Measurements from ENCODE around the gene GPC6.
A peak's percentile ranks its signal among the peaks of the same experiment; 100 is the strongest.

GPC6 gene

DNA sequence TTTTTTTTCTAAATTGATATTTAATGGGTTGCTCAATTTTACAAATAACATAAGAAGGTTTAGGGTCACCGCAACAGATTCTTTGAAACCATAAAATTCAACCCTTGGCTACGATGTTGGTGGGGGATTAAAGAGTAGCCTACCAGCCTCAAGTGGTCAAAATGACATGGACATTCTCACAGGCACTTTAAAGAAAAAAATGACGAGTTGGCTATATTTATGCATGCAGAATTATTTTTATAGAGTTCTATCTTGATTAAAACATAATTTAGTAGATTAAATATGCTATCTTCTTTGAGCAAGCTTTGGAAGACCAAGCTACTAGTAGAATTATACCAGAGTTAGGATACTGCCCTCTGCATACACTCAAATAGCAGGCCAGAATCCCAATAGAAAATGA lies 959.9 kb downstream of the GPC6 start:
- no peak overlapping the region for H3K4ac ChIP-seq (ENCODE audit: low read length)
- DNase-seq (ENCODE audit: low spot score): no peak
- H4K8ac ChIP-seq (ENCODE audit: low read depth, low read length): no peak overlapping the region
- no peak overlapping the region for H2BK12ac ChIP-seq (ENCODE audit: low read length)
- H3K4me3 ChIP-seq (ENCODE audit: low read length in 2 of 2): no peak overlapping the region
- H3K14ac ChIP-seq (ENCODE audit: low read length): no peak overlapping the region
- no peak overlapping the region for H3K27ac ChIP-seq (replicated peaks; ENCODE audit: low read length)
- H2BK120ac ChIP-seq (ENCODE audit: low read depth, low read length): no peak overlapping the region
- H3K9me3 ChIP-seq (replicated peaks in 1 of 2; ENCODE audit: control insufficient read depth in 2 of 2, insufficient read depth in 1 of 2, low read depth in 1 of 2, low read length in 2 of 2): no peaks in the 10 kb centered on the region
- H2AFZ ChIP-seq (ENCODE audit: low read length): no peak overlapping the region
- no peak overlapping the region for H3K9ac ChIP-seq (ENCODE audit: low read depth, low read length, poor library complexity)
- no peaks in the 10 kb centered on the region for H3K27me3 ChIP-seq (ENCODE audit: control insufficient read depth in 3 of 3, insufficient read depth in 3 of 3, low read depth in 1 of 3, low read length in 3 of 3)
- no peak overlapping the region for H2BK15ac ChIP-seq (ENCODE audit: low read length)
- whole genome bisulfite sequencing, 2 donors (ENCODE audit: extremely low coverage in 2 of 2, insufficient read length in 2 of 2, insufficient replicate concordance in 1 of 2): no CpG with 5 or more reads among the region's 3 CpGs
- H4K91ac ChIP-seq (ENCODE audit: low read depth, low read length, poor library complexity): no peak overlapping the region
- H3K79me1 ChIP-seq (ENCODE audit: low read depth, low read length): no peaks in the 10 kb centered on the region
- no peak overlapping the region for H3K18ac ChIP-seq (ENCODE audit: low read length)
- H3K36me3 ChIP-seq (replicated peaks in 1 of 2; ENCODE audit: control insufficient read depth in 2 of 2, insufficient read depth in 2 of 2, low read length in 2 of 2): no peaks in the 10 kb centered on the region
- H2BK5ac ChIP-seq (ENCODE audit: low read length): no peak overlapping the region
- no peak overlapping the region for H3K4me2 ChIP-seq (ENCODE audit: insufficient read depth, low read length, poor library complexity, severe bottlenecking)
- H3K23ac ChIP-seq (ENCODE audit: low read depth, low read length, poor library complexity): no peak overlapping the region
- peaks cover 3 to 14% of the 10 kb centered on the region in 2 donors for H3K4me1 ChIP-seq (ENCODE audit: control insufficient read depth in 2 of 2, insufficient read depth in 1 of 2, low read depth in 1 of 2, low read length in 2 of 2)
- no peak overlapping the region for H2AK5ac ChIP-seq (ENCODE audit: low read depth, low read length)

DNA sequence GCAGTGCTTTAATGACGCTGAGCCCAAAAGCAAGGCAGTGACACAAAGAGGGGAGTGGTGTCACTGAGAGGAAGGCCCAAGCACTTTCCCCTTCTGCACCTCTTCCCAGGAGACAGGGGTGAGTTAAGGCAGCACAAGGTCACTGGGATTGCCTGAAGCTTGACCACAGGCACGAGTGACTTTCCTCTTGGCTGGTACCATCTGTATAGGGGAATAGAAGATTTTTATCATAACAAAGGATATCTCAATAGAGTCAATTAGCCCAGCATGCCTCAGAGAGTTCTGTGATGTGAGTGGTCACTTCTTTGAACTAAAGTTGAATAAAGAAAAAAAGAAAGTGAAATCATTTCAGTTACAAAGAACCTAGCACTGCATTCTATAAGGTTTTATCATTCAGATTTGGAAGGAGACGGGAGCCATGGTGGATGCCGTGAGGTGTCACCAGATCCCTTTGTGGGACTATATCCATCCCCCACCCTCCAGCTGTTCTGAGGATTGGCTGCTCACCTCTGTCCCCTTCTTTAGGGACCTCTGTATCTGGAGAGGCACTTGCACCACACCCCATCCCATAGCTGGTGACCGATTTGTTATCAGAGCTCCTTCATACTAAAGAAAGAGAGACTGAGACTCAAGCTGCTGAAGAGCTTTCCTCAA lies 961.7 kb downstream of the GPC6 start:
- Histone ChIP-seq H2BK5ac (ENCODE audit: low read length) (no peak overlapping the region), H2BK120ac (ENCODE audit: low read depth, low read length) (no peak overlapping the region), H3K18ac (ENCODE audit: low read length) (no peak overlapping the region), H2AFZ (ENCODE audit: low read length) (peak overlapping the region; percentile 68), H3K27me3 (ENCODE audit: control insufficient read depth in 3 of 3, insufficient read depth in 3 of 3, low read depth in 1 of 3, low read length in 3 of 3) (no peaks in the 10 kb centered on the region), H2AK5ac (ENCODE audit: low read depth, low read length) (no peak overlapping the region), H3K9me3 (replicated peaks in 1 of 2; ENCODE audit: control insufficient read depth in 2 of 2, insufficient read depth in 1 of 2, low read depth in 1 of 2, low read length in 2 of 2) (no peaks in the 10 kb centered on the region), H4K91ac (ENCODE audit: low read depth, low read length, poor library complexity) (no peak overlapping the region), H3K79me1 (ENCODE audit: low read depth, low read length) (no peaks in the 10 kb centered on the region), H3K4me1 (ENCODE audit: control insufficient read depth in 2 of 2, insufficient read depth in 1 of 2, low read depth in 1 of 2, low read length in 2 of 2) (peaks cover 3 to 14% of the 10 kb centered on the region in 2 donors), H3K4ac (ENCODE audit: low read length) (no peak overlapping the region), H3K4me2 (ENCODE audit: insufficient read depth, low read length, poor library complexity, severe bottlenecking) (no peak overlapping the region), H3K4me3 (ENCODE audit: low read length in 2 of 2) (no peak overlapping the region), H3K23ac (ENCODE audit: low read depth, low read length, poor library complexity) (no peak overlapping the region), H3K27ac (replicated peaks; ENCODE audit: low read length) (no peak overlapping the region), H2BK15ac (ENCODE audit: low read length) (no peak overlapping the region), H4K8ac (ENCODE audit: low read depth, low read length) (no peak overlapping the region), H2BK12ac (ENCODE audit: low read length) (no peak overlapping the region), H3K14ac (ENCODE audit: low read length) (no peak overlapping the region), H3K36me3 (replicated peaks in 1 of 2; ENCODE audit: control insufficient read depth in 2 of 2, insufficient read depth in 2 of 2, low read length in 2 of 2) (no peaks in the 10 kb centered on the region), H3K9ac (ENCODE audit: low read depth, low read length, poor library complexity) (no peak overlapping the region)
- no peak for DNase-seq (ENCODE audit: low spot score)
- WGBS, 2 donors (ENCODE audit: extremely low coverage in 2 of 2, insufficient read length in 2 of 2, insufficient replicate concordance in 1 of 2): no CpG with 5 or more reads among the region's 5 CpGs

GRCh38 chr13:94192431-94192975 lies 965.9 kb downstream of the GPC6 start:
- Histone ChIP-seq H3K4ac (ENCODE audit: low read length) (no peak overlapping the region), H3K23ac (ENCODE audit: low read depth, low read length, poor library complexity) (no peak overlapping the region), H2AFZ (ENCODE audit: low read length) (no peak overlapping the region), H3K27me3 (ENCODE audit: control insufficient read depth in 3 of 3, insufficient read depth in 3 of 3, low read depth in 1 of 3, low read length in 3 of 3) (no peaks in the 10 kb centered on the region), H3K27ac (replicated peaks; ENCODE audit: low read length) (no peak overlapping the region), H3K36me3 (replicated peaks in 1 of 2; ENCODE audit: control insufficient read depth in 2 of 2, insufficient read depth in 2 of 2, low read length in 2 of 2) (no peaks in the 10 kb centered on the region), H4K91ac (ENCODE audit: low read depth, low read length, poor library complexity) (no peak overlapping the region), H3K18ac (ENCODE audit: low read length) (no peak overlapping the region), H4K8ac (ENCODE audit: low read depth, low read length) (no peak overlapping the region), H3K4me1 (ENCODE audit: control insufficient read depth in 2 of 2, insufficient read depth in 1 of 2, low read depth in 1 of 2, low read length in 2 of 2) (peaks cover 3 to 16% of the 10 kb centered on the region in 2 donors), H2AK5ac (ENCODE audit: low read depth, low read length) (no peak overlapping the region), H2BK120ac (ENCODE audit: low read depth, low read length) (no peak overlapping the region), H3K4me3 (ENCODE audit: low read length in 2 of 2) (no peak overlapping the region), H3K79me1 (ENCODE audit: low read depth, low read length) (no peaks in the 10 kb centered on the region), H3K9ac (ENCODE audit: low read depth, low read length, poor library complexity) (no peak overlapping the region), H2BK15ac (ENCODE audit: low read length) (no peak overlapping the region), H2BK12ac (ENCODE audit: low read length) (no peak overlapping the region), H3K14ac (ENCODE audit: low read length) (no peak overlapping the region), H3K9me3 (replicated peaks in 1 of 2; ENCODE audit: control insufficient read depth in 2 of 2, insufficient read depth in 1 of 2, low read depth in 1 of 2, low read length in 2 of 2) (no peaks in the 10 kb centered on the region), H3K4me2 (ENCODE audit: insufficient read depth, low read length, poor library complexity, severe bottlenecking) (no peak overlapping the region), H2BK5ac (ENCODE audit: low read length) (no peak overlapping the region)
- DNase-seq (ENCODE audit: low spot score): peak; percentile 29
- no CpG with 5 or more reads among the region's 3 CpGs for WGBS, 2 donors (ENCODE audit: extremely low coverage in 2 of 2, insufficient read length in 2 of 2, insufficient replicate concordance in 1 of 2)

DNA sequence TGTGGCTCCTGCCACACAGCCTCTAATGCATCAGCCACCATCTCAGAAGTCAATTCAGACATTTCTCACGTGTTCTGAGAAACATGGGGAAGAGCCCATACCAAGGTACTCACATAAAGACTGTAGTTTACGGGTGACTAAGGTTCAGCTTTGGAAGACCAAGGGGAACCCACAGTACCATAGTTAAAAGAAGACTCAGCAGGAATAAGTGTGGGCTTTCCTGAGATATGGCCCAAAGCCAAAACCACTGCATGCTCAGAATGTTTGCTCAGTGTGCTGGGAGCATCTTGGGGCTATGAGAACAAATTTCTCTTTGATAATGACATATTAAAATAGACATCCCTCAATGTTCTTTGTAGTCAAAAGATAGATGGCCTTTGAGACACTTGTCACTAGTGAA lies 969.1 kb downstream of the GPC6 start:
- no peak overlapping the region for H2BK12ac ChIP-seq (ENCODE audit: low read length)
- no peak overlapping the region for H3K9ac ChIP-seq (ENCODE audit: low read depth, low read length, poor library complexity)
- H3K27me3 ChIP-seq (ENCODE audit: control insufficient read depth in 3 of 3, insufficient read depth in 3 of 3, low read depth in 1 of 3, low read length in 3 of 3): no peaks in the 10 kb centered on the region
- no peak overlapping the region for H3K18ac ChIP-seq (ENCODE audit: low read length)
- no peaks in the 10 kb centered on the region for H3K9me3 ChIP-seq (replicated peaks in 1 of 2; ENCODE audit: control insufficient read depth in 2 of 2, insufficient read depth in 1 of 2, low read depth in 1 of 2, low read length in 2 of 2)
- no peak overlapping the region for H2AK5ac ChIP-seq (ENCODE audit: low read depth, low read length)
- H2BK5ac ChIP-seq (ENCODE audit: low read length): no peak overlapping the region
- no peak overlapping the region for H3K14ac ChIP-seq (ENCODE audit: low read length)
- H3K79me1 ChIP-seq (ENCODE audit: low read depth, low read length): no peaks in the 10 kb centered on the region
- H3K4me1 ChIP-seq (ENCODE audit: control insufficient read depth in 2 of 2, insufficient read depth in 1 of 2, low read depth in 1 of 2, low read length in 2 of 2): peaks cover 0 to 2% of the 10 kb centered on the region in 2 donors
- no peak overlapping the region for H3K27ac ChIP-seq (replicated peaks; ENCODE audit: low read length)
- H3K4me2 ChIP-seq (ENCODE audit: insufficient read depth, low read length, poor library complexity, severe bottlenecking): no peak overlapping the region
- no peak overlapping the region for H2AFZ ChIP-seq (ENCODE audit: low read length)
- no peak overlapping the region for H3K23ac ChIP-seq (ENCODE audit: low read depth, low read length, poor library complexity)
- H3K4ac ChIP-seq (ENCODE audit: low read length): no peak overlapping the region
- no CpG with 5 or more reads among the region's 2 CpGs for WGBS, 2 donors (ENCODE audit: extremely low coverage in 2 of 2, insufficient read length in 2 of 2, insufficient replicate concordance in 1 of 2)
- DNase-seq (ENCODE audit: low spot score): no peak
- no peak overlapping the region for H3K4me3 ChIP-seq (ENCODE audit: low read length in 2 of 2)
- no peaks in the 10 kb centered on the region for H3K36me3 ChIP-seq (replicated peaks in 1 of 2; ENCODE audit: control insufficient read depth in 2 of 2, insufficient read depth in 2 of 2, low read length in 2 of 2)
- H4K91ac ChIP-seq (ENCODE audit: low read depth, low read length, poor library complexity): no peak overlapping the region
- no peak overlapping the region for H2BK15ac ChIP-seq (ENCODE audit: low read length)
- H2BK120ac ChIP-seq (ENCODE audit: low read depth, low read length): no peak overlapping the region
- H4K8ac ChIP-seq (ENCODE audit: low read depth, low read length): no peak overlapping the region

Measured in neuronal stem cell (in vitro differentiated cells).